Gastrocnemius medialis (tissue), 4 donors: ENCODE data around the gene PRDX5. TPM values are rescaled to one million over a fixed set of nuclear protein-coding genes. Genes with fewer than 3 reads are reported as not detected.

Source experiments
- ATAC-seq, 2 donors: fragments of 150-250 bp; one replicate each; pipeline ENCODE4 v1.9.1; 2016
- DNase-seq, 2 donors: peaks; one replicate each; pipeline ENCODE4 v3.0.0-alpha.2; 2019
- H3K27ac ChIP-seq, 4 donors: fragments of 200-600 bp; sonication (generic); 1 replicate in 1 of 4; 2 replicates in 3 of 4; pipeline ENCODE4 v1.5.1; 2016 to 2018; ENCODE audit warnings: mild to moderate bottlenecking in 2 of 4, moderate library complexity in 1 of 4
- H3K27me3 ChIP-seq, 3 donors: fragments of 200-600 bp; sonication (generic) in 2 of 3; 1 replicate in 1 of 3; 2 replicates in 2 of 3; pipeline versions ENCODE4 v1.5.1 to v1.6.0; 2016 to 2019; ENCODE audit warnings: mild to moderate bottlenecking in 1 of 3, moderate library complexity in 1 of 3
- H3K36me3 ChIP-seq, 2 donors: fragments of 200-600 bp; sonication (generic) in 1 of 2; one replicate each; pipeline ENCODE4 v1.5.1; 2017 to 2018
- H3K4me1 ChIP-seq, 2 donors: fragments of 200-600 bp; sonication (generic) in 1 of 2; one replicate each; pipeline ENCODE4 v1.5.1; 2016 to 2017; ENCODE audit warnings: mild to moderate bottlenecking in 2 of 2
- H3K4me3 ChIP-seq, 4 donors: fragments of 200-600 bp; sonication (generic) in 3 of 4; 1 replicate in 1 of 4; 2 replicates in 3 of 4; pipeline ENCODE4 v1.5.1; 2016 to 2019; ENCODE audit warnings: mild to moderate bottlenecking in 2 of 4
- H3K9me3 ChIP-seq, 3 donors: fragments of 200-600 bp; sonication (generic) in 2 of 3; 1 replicate in 1 of 3; 2 replicates in 2 of 3; pipeline ENCODE4 v1.5.1; 2016 to 2019
- POLR2A ChIP-seq, 2 donors: fragments of 450-650 bp; IDR thresholded peaks; one replicate each; pipeline ENCODE4 v1.6.1; 2017; ENCODE audit warnings: antibody characterized with exemption in 2 of 2, mild to moderate bottlenecking in 2 of 2, moderate library complexity in 2 of 2
- in situ Hi-C, 4 donors: fragments of 200-750 bp; cut with MboI; loops; one replicate each; pipeline versions ENCODE4 v1.15.0 to v1.8.0; 2017; ENCODE audit warnings: low sequenced_read_pairs in 4 of 4
- intact Hi-C: fragments of 100-400 bp; cut with DNase I; formaldehyde crosslinking; loops from one replicate; pipeline ENCODE4 v1.15.1; 2023; ENCODE audit warnings: low total_unique reads
- total RNA-seq, 4 donors: library from RNA; depleted of rRNA; stranded (reverse); fragments of >200 nt; gene quantifications; one replicate each; pipeline versions ENCODE4 v1.1.0 to v1.2.3, GENCODE V29; 2016
- TF ChIP-seq, protein P1 (sequence below), 5 experiments: fragments of 450-650 bp in 3 of 5; fragments of 200-600 bp in 2 of 5; sonication (generic) in 2 of 5; IDR thresholded peaks in 4 of 5; conservative IDR thresholded peaks in 1 of 5; 1 replicate in 4 of 5; 2 replicates in 1 of 5; pipeline ENCODE4 v1.5.1; 2016 to 2019; ENCODE audit warnings: antibody characterized with exemption in 5 of 5, mild to moderate bottlenecking in 3 of 5, moderate library complexity in 3 of 5

The PRDX5 gene
- total RNA-seq, 4 donors from 2014 or later: 170 to 257 (median 219) TPM

DNA sequence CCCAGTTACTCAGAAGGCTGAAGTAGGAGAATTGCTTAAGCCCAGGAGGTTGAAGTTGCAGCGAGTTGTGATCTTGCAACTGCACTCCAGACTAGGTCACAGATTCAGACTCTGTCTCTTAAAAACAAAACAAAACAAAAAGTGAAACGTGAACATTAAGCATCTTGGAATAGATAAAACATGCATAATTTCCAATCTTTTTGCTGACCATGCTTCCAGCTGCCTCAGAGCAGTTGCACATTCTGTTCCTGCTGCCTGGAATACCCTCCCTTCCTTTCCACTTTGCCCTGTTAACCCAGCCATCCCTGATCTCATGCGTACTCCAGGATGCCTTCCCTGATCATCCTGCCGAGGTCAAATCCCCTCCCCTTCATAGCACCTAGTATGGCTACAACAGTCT lies 21.4 kb downstream of the PRDX5 start:
- Histone ChIP-seq H3K27me3 (no peaks in the 10 kb centered on the region), H3K9me3 (no peaks in the 10 kb centered on the region), H3K27ac (no peak overlapping the region), H3K4me1 (peaks cover 0 to 4% of the 10 kb centered on the region in 2 donors), H3K36me3 (no peaks in the 10 kb centered on the region), H3K4me3 (no peak overlapping the region)
- ATAC-seq: no peak
- intact Hi-C loops (no loop called here), in situ Hi-C loops (no loop called here)
- DNase-seq: no peak
- TF ChIP-seq, protein P1, sequence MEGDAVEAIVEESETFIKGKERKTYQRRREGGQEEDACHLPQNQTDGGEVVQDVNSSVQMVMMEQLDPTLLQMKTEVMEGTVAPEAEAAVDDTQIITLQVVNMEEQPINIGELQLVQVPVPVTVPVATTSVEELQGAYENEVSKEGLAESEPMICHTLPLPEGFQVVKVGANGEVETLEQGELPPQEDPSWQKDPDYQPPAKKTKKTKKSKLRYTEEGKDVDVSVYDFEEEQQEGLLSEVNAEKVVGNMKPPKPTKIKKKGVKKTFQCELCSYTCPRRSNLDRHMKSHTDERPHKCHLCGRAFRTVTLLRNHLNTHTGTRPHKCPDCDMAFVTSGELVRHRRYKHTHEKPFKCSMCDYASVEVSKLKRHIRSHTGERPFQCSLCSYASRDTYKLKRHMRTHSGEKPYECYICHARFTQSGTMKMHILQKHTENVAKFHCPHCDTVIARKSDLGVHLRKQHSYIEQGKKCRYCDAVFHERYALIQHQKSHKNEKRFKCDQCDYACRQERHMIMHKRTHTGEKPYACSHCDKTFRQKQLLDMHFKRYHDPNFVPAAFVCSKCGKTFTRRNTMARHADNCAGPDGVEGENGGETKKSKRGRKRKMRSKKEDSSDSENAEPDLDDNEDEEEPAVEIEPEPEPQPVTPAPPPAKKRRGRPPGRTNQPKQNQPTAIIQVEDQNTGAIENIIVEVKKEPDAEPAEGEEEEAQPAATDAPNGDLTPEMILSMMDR (IDR thresholded peaks at IDR 0.05 in 4 of 5, conservative IDR thresholded peaks at IDR 0.05 in 1 of 5): no peak
- TF ChIP-seq POLR2A (IDR thresholded peaks at IDR 0.05): no peak

DNA sequence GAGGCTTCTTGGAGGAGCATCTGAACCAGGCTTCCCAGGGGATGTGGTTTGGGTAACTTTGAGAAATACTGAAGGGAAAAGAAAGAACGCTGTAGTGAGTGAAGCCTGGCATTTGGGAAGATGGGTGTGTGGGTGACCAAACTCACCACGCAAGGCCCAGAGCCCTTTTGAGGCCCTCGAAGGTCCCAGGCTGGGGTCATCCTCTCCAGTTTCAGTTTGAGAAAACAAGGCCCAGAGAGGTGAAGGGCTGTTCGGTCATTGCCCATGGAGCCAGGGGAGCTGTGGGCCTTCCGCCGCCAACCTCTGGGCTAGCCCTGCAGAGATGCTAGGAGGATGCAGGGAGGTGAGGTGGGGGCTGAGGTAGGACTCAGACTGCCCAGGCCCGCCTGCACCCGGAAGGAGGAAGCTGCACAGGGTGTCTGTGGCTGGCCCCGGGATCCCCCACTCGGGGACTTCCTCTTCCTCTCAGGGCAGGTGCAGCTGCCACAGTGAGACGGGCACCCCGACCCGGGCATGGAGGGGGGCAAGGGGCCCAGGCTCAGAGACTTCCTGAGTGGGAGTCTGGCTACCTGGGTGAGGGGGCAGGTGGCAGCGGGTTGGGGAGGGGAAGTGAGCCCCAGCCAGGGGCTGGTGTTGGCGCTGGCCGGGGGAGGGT lies 22.0 kb downstream of the PRDX5 start, which contains the start of gene CCDC88B:
Gene CCDC88B (plus strand): TSS at position 451 of the 655 bp plus-strand sequence. CDS start 63 bp downstream, at position 514.
- H3K4me1 ChIP-seq: peaks cover 0 to 4% of the 10 kb centered on the region in 2 donors
- intact Hi-C loops (loop anchor here (5.0 kb wide), 1 partner anchor 33 kb away; the partner anchor contains the start of gene ESRRA), in situ Hi-C loops (no loop called here)
- ATAC-seq (no peak), DNase-seq (no peak)
- H3K27ac ChIP-seq: no peak within 1 kb of the TSS
- H3K9me3 ChIP-seq: no peaks in the 10 kb centered on the region
- peak within 1 kb of the TSS in 1 of 4 donors; percentile 13 for H3K4me3 ChIP-seq
- H3K36me3 ChIP-seq: no peaks in the 10 kb centered on the region
- H3K27me3 ChIP-seq: no peaks in the 10 kb centered on the region
- TF ChIP-seq POLR2A (IDR thresholded peaks at IDR 0.05): no peak
- TF ChIP-seq, protein P1 (IDR thresholded peaks at IDR 0.05 in 4 of 5, conservative IDR thresholded peaks at IDR 0.05 in 1 of 5): no peak

DNA sequence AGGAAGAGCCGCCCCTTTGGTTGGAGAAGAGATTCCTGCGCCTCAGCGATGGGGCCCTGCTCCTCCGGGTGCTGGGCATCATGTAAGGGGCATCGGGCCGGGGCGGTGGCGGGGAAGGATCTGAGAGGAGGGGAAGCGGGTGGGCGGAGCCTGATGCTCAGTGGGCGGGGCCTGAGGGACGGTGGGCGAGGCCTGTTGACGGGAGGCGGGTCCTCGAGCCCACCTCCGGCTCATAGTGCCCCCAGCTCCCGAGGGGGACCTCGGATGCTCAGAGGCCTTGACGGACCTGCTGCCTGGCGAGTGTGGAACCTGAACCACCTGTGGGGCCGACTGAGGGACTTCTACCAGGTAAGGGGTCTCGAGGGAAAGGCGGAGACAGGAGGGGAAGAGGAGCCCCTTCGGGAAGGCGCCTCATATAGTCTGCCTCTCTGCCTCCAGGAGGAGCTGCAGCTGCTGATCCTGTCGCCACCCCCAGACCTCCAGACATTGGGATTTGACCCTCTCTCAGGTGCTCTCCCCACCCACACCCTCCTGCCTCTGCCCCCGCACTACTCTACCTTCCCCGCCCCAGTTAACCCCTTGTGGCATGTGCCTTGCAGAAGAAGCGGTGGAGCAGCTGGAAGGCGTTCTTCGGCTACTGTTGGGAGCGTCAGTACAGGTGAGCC lies 22.9 kb downstream of the PRDX5 start:
- TF ChIP-seq POLR2A (IDR thresholded peaks at IDR 0.05): no peak
- TF ChIP-seq, protein P1 (IDR thresholded peaks at IDR 0.05 in 4 of 5, conservative IDR thresholded peaks at IDR 0.05 in 1 of 5): no peak
- in situ Hi-C loops: no loop called here
- Histone ChIP-seq H3K4me1 (peaks cover 0 to 4% of the 10 kb centered on the region in 2 donors), H3K9me3 (no peaks in the 10 kb centered on the region), H3K36me3 (no peaks in the 10 kb centered on the region), H3K27ac (no peak overlapping the region), H3K4me3 (peak overlapping the region in 1 of 4 donors; percentile 13), H3K27me3 (no peaks in the 10 kb centered on the region)
- intact Hi-C loops: loop anchor here (5.0 kb wide), 1 partner anchor 34 kb away; the partner anchor contains the start of gene ESRRA
- ATAC-seq (no peak), DNase-seq (no peak)

DNA sequence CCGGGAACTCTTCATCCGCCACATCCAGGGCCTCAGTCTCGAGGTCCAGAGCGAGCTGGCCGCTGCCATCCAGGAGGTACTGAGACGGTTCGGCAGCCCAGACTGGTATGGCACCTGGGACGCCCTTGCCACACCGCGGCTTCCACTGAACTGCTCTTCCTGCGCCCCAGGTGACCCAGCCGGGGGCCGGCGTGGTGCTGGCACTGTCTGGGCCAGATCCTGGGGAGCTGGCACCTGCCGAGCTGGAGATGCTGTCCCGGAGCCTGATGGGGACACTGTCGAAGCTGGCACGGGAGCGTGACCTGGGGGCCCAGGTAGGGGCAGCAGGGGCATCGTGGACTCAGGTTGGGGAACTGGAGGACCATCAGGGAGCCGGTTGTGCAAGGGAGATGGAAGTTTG lies 23.5 kb downstream of the PRDX5 start:
- no peak for TF ChIP-seq POLR2A (IDR thresholded peaks at IDR 0.05)
- TF ChIP-seq, protein P1 (IDR thresholded peaks at IDR 0.05 in 4 of 5, conservative IDR thresholded peaks at IDR 0.05 in 1 of 5): no peak
- no peak for ATAC-seq

More for the DNA sequence above, 23.5 kb downstream of the PRDX5 start:
- peaks cover 0 to 4% of the 10 kb centered on the region in 2 donors for H3K4me1 ChIP-seq
- no peaks in the 10 kb centered on the region for H3K36me3 ChIP-seq
- in situ Hi-C loops (no loop called here), intact Hi-C loops (loop anchor here (5.0 kb wide), 1 partner anchor 34 kb away; the partner anchor contains the start of gene ESRRA)
- no peak overlapping the region for H3K4me3 ChIP-seq
- no peaks in the 10 kb centered on the region for H3K9me3 ChIP-seq
- DNase-seq: no peak
- no peak overlapping the region for H3K27ac ChIP-seq
- H3K27me3 ChIP-seq: no peaks in the 10 kb centered on the region
